ENCODE results near the gene TMA16. TPM values are rescaled to one million over a fixed set of nuclear protein-coding genes. Genes with fewer than 3 reads are reported as not detected.
A peak's percentile ranks its signal among the peaks of the same experiment; 100 is the strongest.

TMA16 gene
- total RNA-seq, 1 donor from 2014 or later: 78.5 TPM

GRCh38 chr4:163448540-163449203, 45.8 kb upstream of the TMA16 start:
- H3F3A ChIP-seq (ENCODE audit: low read depth): no peaks in the 10 kb centered on the region
- H4K20me1 ChIP-seq (ENCODE audit: low read depth): no peaks in the 10 kb centered on the region
- Mint-ChIP-seq H3K9me3 (no peaks in the 10 kb centered on the region), H3K4me1 (peaks cover 2% of the 10 kb centered on the region), H3K27ac (no peak overlapping the region), H3K27me3 (ENCODE audit: insufficient read depth, low read depth) (peaks cover under 1% of the 10 kb centered on the region), H3K36me3 (no peaks in the 10 kb centered on the region), H3K4me3 (no peak overlapping the region)
- H3K9ac ChIP-seq: no peak overlapping the region
- DNase-seq (ENCODE audit: low spot score): no peak
- TF ChIP-seq CTCF (IDR thresholded peaks at IDR 0.05) (no peak), EZH2phosphoT487 (IDR thresholded peaks at IDR 0.05) (no peak), EZH2 (IDR thresholded peaks at IDR 0.05) (no peak)
- H3K4me1 ChIP-seq: no peaks in the 10 kb centered on the region
- no peaks in the 10 kb centered on the region for H3K9me3 ChIP-seq (ENCODE audit: low read depth)
- H2AFZ ChIP-seq (replicated peaks): peak overlapping the region; percentile 14
- no peak overlapping the region for H3K4me3 ChIP-seq
- no peak overlapping the region for H3K4me2 ChIP-seq
- no peak overlapping the region for H3K27ac ChIP-seq
- H3K27me3 ChIP-seq: no peaks in the 10 kb centered on the region
- no peaks in the 10 kb centered on the region for H3K36me3 ChIP-seq
- no peaks in the 10 kb centered on the region for H3K79me2 ChIP-seq (ENCODE audit: low read depth)

DNA sequence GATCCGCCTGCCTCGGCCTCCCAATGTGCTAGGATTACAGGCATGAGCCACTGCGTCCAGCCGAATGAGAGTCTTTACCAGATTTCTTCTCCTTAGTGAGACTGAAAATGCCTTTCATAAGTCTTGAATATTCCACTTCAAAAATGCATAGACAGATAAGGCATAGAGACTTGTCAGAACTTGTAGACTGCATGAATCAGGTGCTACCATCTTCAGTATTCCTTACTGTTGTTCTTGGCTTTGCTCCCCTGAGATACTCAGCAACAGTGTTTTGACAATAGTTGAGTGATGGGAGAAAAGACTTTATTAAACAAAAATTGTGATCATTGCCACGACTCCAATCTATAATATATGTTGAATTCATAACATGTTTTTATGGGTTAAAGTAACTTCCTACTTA, 31.9 kb upstream of the TMA16 start:
- no peak overlapping the region for H3K27ac ChIP-seq
- no peaks in the 10 kb centered on the region for H3K9me3 Mint-ChIP-seq
- H3K4me3 Mint-ChIP-seq: no peak overlapping the region

GRCh38 chr4:163467082-163467770, 27.3 kb upstream of the TMA16 start:
- TF ChIP-seq EZH2phosphoT487 (IDR thresholded peaks at IDR 0.05) (no peak), CTCF (IDR thresholded peaks at IDR 0.05) (no peak), EZH2 (IDR thresholded peaks at IDR 0.05) (no peak)
- H3K36me3 Mint-ChIP-seq: no peaks in the 10 kb centered on the region
- Histone ChIP-seq H3K27me3 (no peaks in the 10 kb centered on the region), H2AFZ (replicated peaks) (no peak overlapping the region), H4K20me1 (ENCODE audit: low read depth) (no peaks in the 10 kb centered on the region), H3F3A (ENCODE audit: low read depth) (no peaks in the 10 kb centered on the region), H3K9me3 (ENCODE audit: low read depth) (no peaks in the 10 kb centered on the region), H3K27ac (no peak overlapping the region), H3K36me3 (no peaks in the 10 kb centered on the region), H3K4me3 (no peak overlapping the region), H3K79me2 (ENCODE audit: low read depth) (no peaks in the 10 kb centered on the region), H3K9ac (no peak overlapping the region), H3K4me1 (no peaks in the 10 kb centered on the region), H3K4me2 (no peak overlapping the region)
- no peak overlapping the region for H3K4me3 Mint-ChIP-seq
- H3K9me3 Mint-ChIP-seq: no peaks in the 10 kb centered on the region
- no peaks in the 10 kb centered on the region for H3K4me1 Mint-ChIP-seq
- no peak for DNase-seq (ENCODE audit: low spot score)
- no peaks in the 10 kb centered on the region for H3K27me3 Mint-ChIP-seq (ENCODE audit: insufficient read depth, low read depth)
- no peak overlapping the region for H3K27ac Mint-ChIP-seq

More for the DNA sequence above, 31.9 kb upstream of the TMA16 start:
- Histone ChIP-seq H3K27me3 (no peaks in the 10 kb centered on the region), H3K36me3 (no peaks in the 10 kb centered on the region), H3K4me1 (no peaks in the 10 kb centered on the region), H3K79me2 (ENCODE audit: low read depth) (no peaks in the 10 kb centered on the region), H4K20me1 (ENCODE audit: low read depth) (no peaks in the 10 kb centered on the region), H3K9ac (no peak overlapping the region), H3K9me3 (ENCODE audit: low read depth) (no peaks in the 10 kb centered on the region), H3K4me2 (no peak overlapping the region), H3F3A (ENCODE audit: low read depth) (no peaks in the 10 kb centered on the region), H2AFZ (replicated peaks) (no peak overlapping the region), H3K4me3 (no peak overlapping the region)
- Mint-ChIP-seq H3K4me1 (no peaks in the 10 kb centered on the region), H3K36me3 (no peaks in the 10 kb centered on the region), H3K27me3 (ENCODE audit: insufficient read depth, low read depth) (no peaks in the 10 kb centered on the region), H3K27ac (no peak overlapping the region)
- TF ChIP-seq EZH2 (IDR thresholded peaks at IDR 0.05): no peak
- TF ChIP-seq CTCF (IDR thresholded peaks at IDR 0.05): no peak
- TF ChIP-seq EZH2phosphoT487 (IDR thresholded peaks at IDR 0.05): no peak
- DNase-seq (ENCODE audit: low spot score): no peak

Data from neural progenitor cell (in vitro differentiated cells).